GM12878 (cell line): ENCODE data around the gene SKA1. TPM values are rescaled to one million over a fixed set of nuclear protein-coding genes. Genes with fewer than 3 reads are reported as not detected.

Experiments
- ATF2 ChIP-seq: IDR thresholded peaks from 2 replicates; pipeline ENCODE4 v1.6.1; 2012; ENCODE audit warnings: low read length, inconsistent platforms
- CEBPB ChIP-seq, 2 experiments: fragments of 150-350 bp in 1 of 2; IDR thresholded peaks; 2 replicates each; pipeline ENCODE4 v1.6.1; 2012 to 2014; ENCODE audit warnings: low read depth in 2 of 2, low read length in 2 of 2, borderline replicate concordance in 1 of 2, inconsistent platforms in 1 of 2
- EED ChIP-seq: sonication (generic); IDR thresholded peaks from 2 replicates; pipeline ENCODE4 v1.6.1; 2016; ENCODE audit warnings: antibody characterized with exemption, low read depth
- GABPA ChIP-seq: IDR thresholded peaks from 2 replicates; pipeline ENCODE4 v1.6.1; 2014; ENCODE audit warnings: antibody characterized with exemption, low read depth, mild to moderate bottlenecking, inconsistent platforms
- HDGF ChIP-seq: fragments of 450-650 bp; IDR thresholded peaks from 2 replicates; pipeline ENCODE4 v1.6.1; 2016; ENCODE audit warnings: antibody characterized with exemption
- PAX5 ChIP-seq: IDR thresholded peaks from 2 replicates; pipeline ENCODE4 v1.6.1; 2011; ENCODE audit warnings: low read depth, low read length, borderline replicate concordance
- RELB ChIP-seq: fragments of 450-650 bp; IDR thresholded peaks from 2 replicates; pipeline ENCODE4 v1.6.1; 2017; ENCODE audit warnings: low read depth, mild to moderate bottlenecking, moderate library complexity
- SIN3A ChIP-seq: IDR thresholded peaks from 2 replicates; pipeline ENCODE4 v1.6.1; 2012; ENCODE audit warnings: low read depth, low read length, improper control_type of control experiment
- SIX5 ChIP-seq: IDR thresholded peaks from 2 replicates; pipeline ENCODE4 v1.6.1; 2011; ENCODE audit warnings: mild to moderate bottlenecking, low read depth, low read length, moderate library complexity; ENCODE audit not compliant: severe bottlenecking
- SPI1 ChIP-seq: IDR thresholded peaks from 2 replicates; pipeline ENCODE4 v1.6.1; 2011; ENCODE audit warnings: low read depth, mild to moderate bottlenecking, low read length, moderate library complexity, borderline replicate concordance; ENCODE audit not compliant: insufficient read depth
- SREBF1 ChIP-seq: IDR thresholded peaks from 2 replicates; pipeline ENCODE4 v1.6.1; 2012; ENCODE audit warnings: mild to moderate bottlenecking, low read length
- STAT3 ChIP-seq: IDR thresholded peaks from 2 replicates; pipeline ENCODE4 v1.6.1; 2011; ENCODE audit warnings: low read depth, low read length, improper control_type of control experiment
- ZZZ3 ChIP-seq: IDR thresholded peaks from 2 replicates; pipeline ENCODE4 v1.6.1; 2011; ENCODE audit warnings: low read depth; ENCODE audit not compliant: control insufficient read depth, insufficient read length
- polyA plus RNA-seq, 11 experiments: library from polyadenylated mRNA; depleted of rRNA in 4 of 11; unstranded in 6 of 11; stranded (reverse) in 5 of 11; fragments of >200 nt; fragmentation: Nextera tagmentation in 4 of 11; fragmentation: Illumina TruSeq in 1 of 11; extraction: Ambion mirVana in 4 of 11; extraction: Trizol in 1 of 11; gene quantifications; 1 replicate in 1 of 11; 2 replicates in 10 of 11; pipeline versions ENCODE4 v1.2.1 to v1.2.3, GENCODE V29; 2011 to 2016; ENCODE audit warnings: inconsistent platforms in 2 of 11, missing spikeins in 2 of 11, low read depth in 1 of 11
- total RNA-seq, 4 experiments: library from RNA; depleted of rRNA in 3 of 4; stranded (reverse); fragments of >200 nt in 3 of 4; fragmentation: Illumina TruSeq in 1 of 4; extraction: Trizol in 1 of 4; gene quantifications; 2 replicates each; pipeline versions ENCODE4 v1.2.1 to v1.2.3, GENCODE V29; 2013 to 2021
- TF ChIP-seq, protein P1 (sequence below): fragments of 450-650 bp; IDR thresholded peaks from 2 replicates; pipeline ENCODE4 v1.6.1; 2018; ENCODE audit warnings: mild to moderate bottlenecking, low read depth, moderate library complexity; ENCODE audit not compliant: partially characterized antibody
- TF ChIP-seq, protein P2 (sequence below), 3 experiments: IDR thresholded peaks in 2 of 3; conservative IDR thresholded peaks in 1 of 3; 2 replicates each; pipeline ENCODE4 v1.5.1; 2011; ENCODE audit warnings: low read depth in 3 of 3, low read length in 3 of 3, mild to moderate bottlenecking in 3 of 3, control low read depth in 2 of 3, moderate library complexity in 2 of 3, inconsistent platforms in 1 of 3, mixed read lengths in 1 of 3; ENCODE audit not compliant: control insufficient read depth in 2 of 3, insufficient read depth in 1 of 3; ENCODE audit errors: extremely low read depth in 1 of 3
- TF ChIP-seq, protein P3 (sequence below): IDR thresholded peaks from 2 replicates; pipeline ENCODE4 v1.6.1; 2012; ENCODE audit warnings: mild to moderate bottlenecking, low read depth, low read length
- TF ChIP-seq, protein P4 (sequence below): IDR thresholded peaks from 2 replicates; pipeline ENCODE4 v1.6.1; 2011; ENCODE audit warnings: low read depth, mild to moderate bottlenecking, low read length, moderate library complexity, borderline replicate concordance; ENCODE audit errors: extremely low read depth

SKA1 gene
- total and polyA plus RNA-seq, 10 of the 15 experiments (the other 5 are each of a cell fraction or from before 2014, with no cell fraction given): 16.4 to 36.7 (median 31.1) TPM

GRCh38 chr18:50334546-50335152 is 40.2 kb upstream of the SKA1 start (continued):
- TF ChIP-seq, protein P1, sequence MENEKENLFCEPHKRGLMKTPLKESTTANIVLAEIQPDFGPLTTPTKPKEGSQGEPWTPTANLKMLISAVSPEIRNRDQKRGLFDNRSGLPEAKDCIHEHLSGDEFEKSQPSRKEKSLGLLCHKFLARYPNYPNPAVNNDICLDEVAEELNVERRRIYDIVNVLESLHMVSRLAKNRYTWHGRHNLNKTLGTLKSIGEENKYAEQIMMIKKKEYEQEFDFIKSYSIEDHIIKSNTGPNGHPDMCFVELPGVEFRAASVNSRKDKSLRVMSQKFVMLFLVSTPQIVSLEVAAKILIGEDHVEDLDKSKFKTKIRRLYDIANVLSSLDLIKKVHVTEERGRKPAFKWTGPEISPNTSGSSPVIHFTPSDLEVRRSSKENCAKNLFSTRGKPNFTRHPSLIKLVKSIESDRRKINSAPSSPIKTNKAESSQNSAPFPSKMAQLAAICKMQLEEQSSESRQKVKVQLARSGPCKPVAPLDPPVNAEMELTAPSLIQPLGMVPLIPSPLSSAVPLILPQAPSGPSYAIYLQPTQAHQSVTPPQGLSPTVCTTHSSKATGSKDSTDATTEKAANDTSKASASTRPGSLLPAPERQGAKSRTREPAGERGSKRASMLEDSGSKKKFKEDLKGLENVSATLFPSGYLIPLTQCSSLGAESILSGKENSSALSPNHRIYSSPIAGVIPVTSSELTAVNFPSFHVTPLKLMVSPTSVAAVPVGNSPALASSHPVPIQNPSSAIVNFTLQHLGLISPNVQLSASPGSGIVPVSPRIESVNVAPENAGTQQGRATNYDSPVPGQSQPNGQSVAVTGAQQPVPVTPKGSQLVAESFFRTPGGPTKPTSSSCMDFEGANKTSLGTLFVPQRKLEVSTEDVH: no peak
- TF ChIP-seq, protein P2, sequence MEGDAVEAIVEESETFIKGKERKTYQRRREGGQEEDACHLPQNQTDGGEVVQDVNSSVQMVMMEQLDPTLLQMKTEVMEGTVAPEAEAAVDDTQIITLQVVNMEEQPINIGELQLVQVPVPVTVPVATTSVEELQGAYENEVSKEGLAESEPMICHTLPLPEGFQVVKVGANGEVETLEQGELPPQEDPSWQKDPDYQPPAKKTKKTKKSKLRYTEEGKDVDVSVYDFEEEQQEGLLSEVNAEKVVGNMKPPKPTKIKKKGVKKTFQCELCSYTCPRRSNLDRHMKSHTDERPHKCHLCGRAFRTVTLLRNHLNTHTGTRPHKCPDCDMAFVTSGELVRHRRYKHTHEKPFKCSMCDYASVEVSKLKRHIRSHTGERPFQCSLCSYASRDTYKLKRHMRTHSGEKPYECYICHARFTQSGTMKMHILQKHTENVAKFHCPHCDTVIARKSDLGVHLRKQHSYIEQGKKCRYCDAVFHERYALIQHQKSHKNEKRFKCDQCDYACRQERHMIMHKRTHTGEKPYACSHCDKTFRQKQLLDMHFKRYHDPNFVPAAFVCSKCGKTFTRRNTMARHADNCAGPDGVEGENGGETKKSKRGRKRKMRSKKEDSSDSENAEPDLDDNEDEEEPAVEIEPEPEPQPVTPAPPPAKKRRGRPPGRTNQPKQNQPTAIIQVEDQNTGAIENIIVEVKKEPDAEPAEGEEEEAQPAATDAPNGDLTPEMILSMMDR (IDR thresholded peaks at IDR 0.05 in 2 of 3, conservative IDR thresholded peaks at IDR 0.05 in 1 of 3; ENCODE audit: control insufficient read depth in 2 of 3, extremely low read depth in 1 of 3, insufficient read depth in 1 of 3, low read depth in 3 of 3, low read length in 3 of 3): no peak
- TF ChIP-seq SIN3A (no peak), PAX5 (peak; percentile 89; the same call in 1 of the 2 replicates), STAT3 (no peak), EED (peak; percentile 93), ZZZ3 (no peak), CEBPB (IDR thresholded peaks at IDR 0.05; ENCODE audit: borderline replicate concordance in 1 of 2, low read depth in 2 of 2, low read length in 2 of 2) (0 out of 4 replicates have a peak, but pooled peaks of 1 of the 2 experiments have one; percentile 66), SPI1 (peak; percentile 49), HDGF (no peak), ATF2 (peak; percentile 82), GABPA (no peak), SREBF1 (no peak), SIX5 (no peak), RELB (peak; percentile 81)
- TF ChIP-seq, protein P3, sequence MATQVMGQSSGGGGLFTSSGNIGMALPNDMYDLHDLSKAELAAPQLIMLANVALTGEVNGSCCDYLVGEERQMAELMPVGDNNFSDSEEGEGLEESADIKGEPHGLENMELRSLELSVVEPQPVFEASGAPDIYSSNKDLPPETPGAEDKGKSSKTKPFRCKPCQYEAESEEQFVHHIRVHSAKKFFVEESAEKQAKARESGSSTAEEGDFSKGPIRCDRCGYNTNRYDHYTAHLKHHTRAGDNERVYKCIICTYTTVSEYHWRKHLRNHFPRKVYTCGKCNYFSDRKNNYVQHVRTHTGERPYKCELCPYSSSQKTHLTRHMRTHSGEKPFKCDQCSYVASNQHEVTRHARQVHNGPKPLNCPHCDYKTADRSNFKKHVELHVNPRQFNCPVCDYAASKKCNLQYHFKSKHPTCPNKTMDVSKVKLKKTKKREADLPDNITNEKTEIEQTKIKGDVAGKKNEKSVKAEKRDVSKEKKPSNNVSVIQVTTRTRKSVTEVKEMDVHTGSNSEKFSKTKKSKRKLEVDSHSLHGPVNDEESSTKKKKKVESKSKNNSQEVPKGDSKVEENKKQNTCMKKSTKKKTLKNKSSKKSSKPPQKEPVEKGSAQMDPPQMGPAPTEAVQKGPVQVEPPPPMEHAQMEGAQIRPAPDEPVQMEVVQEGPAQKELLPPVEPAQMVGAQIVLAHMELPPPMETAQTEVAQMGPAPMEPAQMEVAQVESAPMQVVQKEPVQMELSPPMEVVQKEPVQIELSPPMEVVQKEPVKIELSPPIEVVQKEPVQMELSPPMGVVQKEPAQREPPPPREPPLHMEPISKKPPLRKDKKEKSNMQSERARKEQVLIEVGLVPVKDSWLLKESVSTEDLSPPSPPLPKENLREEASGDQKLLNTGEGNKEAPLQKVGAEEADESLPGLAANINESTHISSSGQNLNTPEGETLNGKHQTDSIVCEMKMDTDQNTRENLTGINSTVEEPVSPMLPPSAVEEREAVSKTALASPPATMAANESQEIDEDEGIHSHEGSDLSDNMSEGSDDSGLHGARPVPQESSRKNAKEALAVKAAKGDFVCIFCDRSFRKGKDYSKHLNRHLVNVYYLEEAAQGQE: no peak
- TF ChIP-seq, protein P4, sequence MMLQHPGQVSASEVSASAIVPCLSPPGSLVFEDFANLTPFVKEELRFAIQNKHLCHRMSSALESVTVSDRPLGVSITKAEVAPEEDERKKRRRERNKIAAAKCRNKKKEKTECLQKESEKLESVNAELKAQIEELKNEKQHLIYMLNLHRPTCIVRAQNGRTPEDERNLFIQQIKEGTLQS: no peak
